ENCODE results near the gene CRYAA.
"Not testable (repeated sequence)": the region's sequence is repeated elsewhere in the genome, so short reads cannot be mapped to it uniquely, and the experiment has no call there.

The CRYAA gene

GRCh38 chr21:43168708-43169107 lies at the start of gene CRYAA:
Gene CRYAA (plus strand): TSS chr21:43169008. CDS start chr21:43169100, 92 bp downstream.
- not testable (repeated sequence) for DNase-seq

- DNase-seq, result not testable (repeated sequence)
Observed at GRCh38 chr21:43130094-43130493, 38.7 kb upstream of the CRYAA start.

GRCh38 chr21:43134520-43134919 lies 34.3 kb upstream of the CRYAA start:
- DNase-seq, result not testable (repeated sequence)

GRCh38 chr21:43138944-43139343 lies 29.9 kb upstream of the CRYAA start:
- not testable (repeated sequence) for DNase-seq

GRCh38 chr21:43141407-43141806 lies 27.4 kb upstream of the CRYAA start:
- not testable (repeated sequence) for DNase-seq

- not testable (repeated sequence) for DNase-seq
Observed at GRCh38 chr21:43146637-43147036, 22.2 kb upstream of the CRYAA start.

- DNase-seq, result not testable (repeated sequence)
Observed at GRCh38 chr21:43147999-43148398, 20.8 kb upstream of the CRYAA start.

GRCh38 chr21:43149344-43149743 lies 19.5 kb upstream of the CRYAA start:
- DNase-seq, result not testable (repeated sequence)

GRCh38 chr21:43153601-43154000 lies 15.2 kb upstream of the CRYAA start:
- not testable (repeated sequence) for DNase-seq

GRCh38 chr21:43159279-43160175 lies 9.3 kb upstream of the CRYAA start:
- DNase-seq, result not testable (repeated sequence)

- DNase-seq, result not testable (repeated sequence)
Observed at GRCh38 chr21:43161826-43162707, 6.7 kb upstream of the CRYAA start.

GRCh38 chr21:43162708-43163205 lies 6.1 kb upstream of the CRYAA start:
- not testable (repeated sequence) for DNase-seq

- not testable (repeated sequence) for DNase-seq
Observed at GRCh38 chr21:43164823-43165222, 4.0 kb upstream of the CRYAA start.

- not testable (repeated sequence) for DNase-seq
Observed at GRCh38 chr21:43165734-43166133, 3.1 kb upstream of the CRYAA start.

GRCh38 chr21:43169230-43169886 lies 550 bp downstream of the CRYAA start:
- DNase-seq, result not testable (repeated sequence)

- DNase-seq, result not testable (repeated sequence)
Observed at GRCh38 chr21:43169891-43170290, 1.1 kb downstream of the CRYAA start.

GRCh38 chr21:43172812-43173211 lies 4.0 kb downstream of the CRYAA start:
- not testable (repeated sequence) for DNase-seq

- DNase-seq, result not testable (repeated sequence)
Observed at GRCh38 chr21:43173438-43173837, 4.6 kb downstream of the CRYAA start.

- DNase-seq, result not testable (repeated sequence)
Observed at GRCh38 chr21:43173930-43174329, 5.1 kb downstream of the CRYAA start.

GRCh38 chr21:43174998-43175397 lies 6.2 kb downstream of the CRYAA start:
- not testable (repeated sequence) for DNase-seq

- DNase-seq, result not testable (repeated sequence)
Observed at GRCh38 chr21:43176621-43177020, 7.8 kb downstream of the CRYAA start.
